ENCODE measurements around the gene CSTF2T.

DNA sequence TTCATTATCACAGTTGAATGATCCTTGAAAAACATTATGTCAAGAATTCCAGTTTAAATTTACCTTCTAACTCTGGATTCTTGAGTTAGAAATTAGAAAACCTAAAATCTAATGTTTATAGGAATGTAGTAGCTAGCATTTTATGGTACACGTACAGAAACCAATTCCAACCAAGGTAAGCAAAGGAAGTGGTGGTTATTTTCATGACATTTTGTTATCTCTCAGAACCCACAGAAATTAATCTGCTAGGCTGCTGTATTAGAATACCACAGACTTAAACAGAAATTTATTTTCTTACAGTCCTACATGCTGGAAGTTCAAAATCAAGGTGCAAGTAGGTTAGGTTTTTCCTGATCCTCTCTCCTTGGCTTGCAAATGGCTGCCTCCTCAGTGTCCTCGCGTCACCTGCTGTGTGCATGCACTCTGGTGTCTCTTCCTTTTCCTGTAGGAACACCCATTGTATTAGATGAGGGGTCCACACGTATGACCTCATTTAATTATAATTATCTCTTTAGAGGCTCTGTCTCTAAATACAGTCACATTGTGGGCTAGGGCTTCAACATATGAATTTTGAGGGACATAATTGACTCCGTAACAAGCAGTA lies 8.5 kb upstream of the CSTF2T start:
- no peak for TF ChIP-seq POLR2A (IDR thresholded peaks at IDR 0.05)
- no peak for TF ChIP-seq CTCF (IDR thresholded peaks at IDR 0.05)

All from testis (tissue), 2 donors.